Peyer's patch (tissue), 4 donors: ENCODE results near the gene EDN2. TPM values are rescaled to one million over a fixed set of nuclear protein-coding genes. Genes with fewer than 3 reads are reported as not detected.
A peak's percentile ranks its signal among the peaks of the same experiment; 100 is the strongest.

ENCODE experiments used
- DNase-seq, 3 donors: peaks; one replicate each; pipeline ENCODE4 v3.0.0-alpha.2; 2017 to 2019
- H3K27ac ChIP-seq, 4 donors: fragments of 200-600 bp; sonication (generic); one replicate each; pipeline ENCODE4 v1.5.1; 2016 to 2019
- H3K27me3 ChIP-seq, 2 donors: fragments of 200-600 bp; sonication (generic); one replicate each; pipeline ENCODE4 v1.5.1; 2019
- H3K36me3 ChIP-seq, 3 donors: fragments of 200-600 bp; sonication (generic); one replicate each; pipeline ENCODE4 v1.5.1; 2016 to 2019
- H3K4me1 ChIP-seq, 4 donors: fragments of 200-600 bp; sonication (generic); one replicate each; pipeline ENCODE4 v1.5.1; 2016 to 2019
- H3K4me3 ChIP-seq, 4 donors: fragments of 200-600 bp; sonication (generic); 1 replicate in 3 of 4; 2 replicates in 1 of 4; pipeline ENCODE4 v1.5.1; 2016 to 2019; ENCODE audit warnings: mild to moderate bottlenecking in 1 of 4
- H3K9me3 ChIP-seq, 4 donors: fragments of 200-600 bp; sonication (generic); one replicate each; pipeline ENCODE4 v1.5.1; 2016 to 2019; ENCODE audit warnings: mild to moderate bottlenecking in 1 of 4
- POLR2A ChIP-seq, 2 donors: fragments of 450-650 bp; IDR thresholded peaks; one replicate each; pipeline ENCODE4 v1.5.1; 2017; ENCODE audit warnings: antibody characterized with exemption in 2 of 2, mild to moderate bottlenecking in 2 of 2, moderate library complexity in 2 of 2
- total RNA-seq, 4 donors: library from RNA; depleted of rRNA; stranded (reverse); fragments of >200 nt; gene quantifications; one replicate each; pipeline ENCODE4 v1.1.0, GENCODE V29; 2016
- TF ChIP-seq, protein P1 (sequence below), 6 experiments: fragments of 450-650 bp in 4 of 6; fragments of 200-600 bp in 2 of 6; sonication (generic) in 1 of 6; IDR thresholded peaks; one replicate each; pipeline ENCODE4 v1.5.1; 2017 to 2019; ENCODE audit warnings: antibody characterized with exemption in 6 of 6, mild to moderate bottlenecking in 3 of 6, moderate library complexity in 1 of 6

EDN2 gene
- total RNA-seq, result 10 to 100 TPM in 3 of 4 donors, not detected in 1; 43.2 to 75.0 (median 49.1) TPM

DNA sequence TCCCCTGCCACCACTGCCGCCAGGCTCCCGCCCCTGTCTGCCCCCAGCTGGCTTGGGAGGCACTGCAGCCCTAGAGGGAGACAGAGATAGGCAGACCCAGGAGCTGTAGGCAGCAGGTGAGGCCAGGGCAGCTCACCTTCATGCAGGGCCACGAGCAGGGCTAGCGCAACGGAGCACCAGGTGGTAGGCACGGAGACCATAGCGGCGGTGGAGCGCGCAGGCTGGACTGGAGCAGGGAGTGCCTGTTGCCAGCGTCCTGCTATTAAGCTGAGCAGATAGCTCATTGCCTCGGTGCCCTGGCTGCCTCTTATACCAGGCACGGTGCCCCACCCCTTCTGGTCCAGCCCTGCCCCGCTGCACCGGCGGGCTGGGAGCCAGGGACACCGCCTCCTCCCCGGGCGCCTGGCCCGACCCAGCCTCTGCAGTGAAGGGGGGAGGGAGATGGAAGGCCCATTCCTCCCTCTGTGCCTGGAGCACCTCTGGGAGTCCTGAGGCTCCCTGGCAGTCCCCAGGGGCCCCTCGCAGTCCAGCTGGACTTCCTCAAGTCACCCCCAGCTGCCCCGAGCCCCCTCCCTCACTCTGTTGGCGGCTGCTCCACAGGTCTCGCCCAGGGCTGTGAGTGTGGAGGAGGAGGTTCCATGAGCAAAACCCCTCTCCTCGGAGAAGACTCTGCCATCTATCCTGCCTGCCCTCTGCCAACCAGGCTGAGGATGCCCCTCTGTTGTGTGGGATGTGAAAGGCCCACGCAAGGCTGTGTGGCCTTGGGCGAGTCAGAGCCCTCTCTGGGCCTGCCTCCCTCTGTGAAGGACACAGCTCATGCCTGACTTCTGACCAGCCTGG, at the start of gene EDN2:
TSS of gene EDN2 (minus strand) at position 282 of the 840 bp plus-strand sequence. CDS start at position 200, 82 bp downstream.
- H3K4me1 ChIP-seq, result peaks cover 0 to 49% (median 0%) of the 10 kb centered on the region in 4 donors
- no peaks in the 10 kb centered on the region for H3K9me3 ChIP-seq
- H3K27me3 ChIP-seq, result no peaks in the 10 kb centered on the region
- peak in 2 of 3 donors; percentile 86 to 92 for DNase-seq
- TF ChIP-seq, protein P1, sequence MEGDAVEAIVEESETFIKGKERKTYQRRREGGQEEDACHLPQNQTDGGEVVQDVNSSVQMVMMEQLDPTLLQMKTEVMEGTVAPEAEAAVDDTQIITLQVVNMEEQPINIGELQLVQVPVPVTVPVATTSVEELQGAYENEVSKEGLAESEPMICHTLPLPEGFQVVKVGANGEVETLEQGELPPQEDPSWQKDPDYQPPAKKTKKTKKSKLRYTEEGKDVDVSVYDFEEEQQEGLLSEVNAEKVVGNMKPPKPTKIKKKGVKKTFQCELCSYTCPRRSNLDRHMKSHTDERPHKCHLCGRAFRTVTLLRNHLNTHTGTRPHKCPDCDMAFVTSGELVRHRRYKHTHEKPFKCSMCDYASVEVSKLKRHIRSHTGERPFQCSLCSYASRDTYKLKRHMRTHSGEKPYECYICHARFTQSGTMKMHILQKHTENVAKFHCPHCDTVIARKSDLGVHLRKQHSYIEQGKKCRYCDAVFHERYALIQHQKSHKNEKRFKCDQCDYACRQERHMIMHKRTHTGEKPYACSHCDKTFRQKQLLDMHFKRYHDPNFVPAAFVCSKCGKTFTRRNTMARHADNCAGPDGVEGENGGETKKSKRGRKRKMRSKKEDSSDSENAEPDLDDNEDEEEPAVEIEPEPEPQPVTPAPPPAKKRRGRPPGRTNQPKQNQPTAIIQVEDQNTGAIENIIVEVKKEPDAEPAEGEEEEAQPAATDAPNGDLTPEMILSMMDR (IDR thresholded peaks at IDR 0.05), result peak in 4 of 6 experiments; percentile 18 to 83 (median 76)
- peak; percentile 99 for TF ChIP-seq POLR2A (IDR thresholded peaks at IDR 0.05)
- H3K36me3 ChIP-seq, result no peaks in the 10 kb centered on the region
- peak within 1 kb of the TSS in 3 of 4 donors; percentile 59 to 90 (median 79) for H3K27ac ChIP-seq
- peak within 1 kb of the TSS in 3 of 4 donors; percentile 26 to 56 (median 53) for H3K4me3 ChIP-seq

DNA sequence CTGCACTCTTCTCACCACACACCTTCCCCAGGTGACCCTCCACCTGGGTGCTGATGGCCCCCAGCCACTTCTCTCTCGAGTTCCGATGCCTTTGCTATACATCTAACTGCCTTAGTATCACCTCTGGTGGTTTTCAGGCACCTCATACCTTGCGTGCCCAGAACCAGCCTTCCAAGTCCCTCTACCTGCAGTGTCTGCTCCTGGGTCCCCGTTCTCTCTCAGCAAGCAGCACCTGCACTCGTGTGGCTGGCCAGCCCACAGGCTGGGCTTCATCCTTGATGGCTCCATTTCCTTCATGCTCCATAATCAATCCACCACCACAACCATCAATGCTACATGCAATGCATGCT, 49.2 kb upstream of the EDN2 start:
- Histone ChIP-seq H3K9me3 (no peaks in the 10 kb centered on the region), H3K36me3 (no peaks in the 10 kb centered on the region), H3K27ac (no peak overlapping the region), H3K27me3 (no peaks in the 10 kb centered on the region), H3K4me3 (no peak overlapping the region), H3K4me1 (peaks cover 0 to 18% (median 0%) of the 10 kb centered on the region in 4 donors)
- no peak for DNase-seq
- TF ChIP-seq POLR2A (IDR thresholded peaks at IDR 0.05), result no peak
- TF ChIP-seq, protein P1 (IDR thresholded peaks at IDR 0.05), result no peak

DNA sequence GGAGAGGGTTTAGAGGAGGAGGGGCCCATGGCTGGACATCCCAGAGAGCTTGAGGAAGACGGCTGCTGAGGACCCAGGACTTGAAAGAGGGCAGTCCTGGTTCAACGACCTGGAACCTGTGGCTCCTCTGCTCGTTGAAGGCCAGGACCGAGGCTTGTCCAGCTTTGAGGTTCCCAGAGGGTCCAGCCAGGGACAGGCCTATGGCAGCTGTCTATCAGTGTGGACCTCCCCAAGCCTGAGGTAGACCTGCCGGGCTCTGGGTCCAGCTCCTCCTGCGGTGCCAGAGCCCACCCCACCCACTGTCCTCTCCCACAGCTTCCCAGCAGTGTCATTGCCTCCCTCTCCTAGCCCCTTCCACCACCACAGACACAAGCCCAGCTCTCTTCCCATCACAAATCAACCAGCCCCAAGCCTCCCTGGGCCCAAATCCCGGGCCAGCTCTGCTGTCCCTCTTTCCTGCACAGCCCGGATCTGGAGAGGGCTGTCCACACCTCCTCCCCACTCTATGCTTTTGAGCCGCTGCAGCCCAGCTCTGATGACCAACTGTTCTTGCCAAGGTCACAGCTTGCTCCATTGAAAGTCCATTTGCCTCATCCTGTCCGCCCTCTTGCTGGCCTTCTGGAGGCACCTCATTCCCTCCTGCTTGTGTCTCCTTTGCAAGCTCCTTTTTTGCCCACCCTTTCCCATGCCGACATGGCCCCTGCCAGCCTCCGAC, 48.7 kb upstream of the EDN2 start:
- Histone ChIP-seq H3K27ac (no peak overlapping the region), H3K4me3 (no peak overlapping the region), H3K9me3 (no peaks in the 10 kb centered on the region), H3K4me1 (peaks cover 0 to 12% (median 0%) of the 10 kb centered on the region in 4 donors), H3K36me3 (no peaks in the 10 kb centered on the region), H3K27me3 (no peaks in the 10 kb centered on the region)
- DNase-seq, result peak in 1 of 3 donors; percentile 37
- TF ChIP-seq, protein P1 (IDR thresholded peaks at IDR 0.05), result no peak
- no peak for TF ChIP-seq POLR2A (IDR thresholded peaks at IDR 0.05)

DNA sequence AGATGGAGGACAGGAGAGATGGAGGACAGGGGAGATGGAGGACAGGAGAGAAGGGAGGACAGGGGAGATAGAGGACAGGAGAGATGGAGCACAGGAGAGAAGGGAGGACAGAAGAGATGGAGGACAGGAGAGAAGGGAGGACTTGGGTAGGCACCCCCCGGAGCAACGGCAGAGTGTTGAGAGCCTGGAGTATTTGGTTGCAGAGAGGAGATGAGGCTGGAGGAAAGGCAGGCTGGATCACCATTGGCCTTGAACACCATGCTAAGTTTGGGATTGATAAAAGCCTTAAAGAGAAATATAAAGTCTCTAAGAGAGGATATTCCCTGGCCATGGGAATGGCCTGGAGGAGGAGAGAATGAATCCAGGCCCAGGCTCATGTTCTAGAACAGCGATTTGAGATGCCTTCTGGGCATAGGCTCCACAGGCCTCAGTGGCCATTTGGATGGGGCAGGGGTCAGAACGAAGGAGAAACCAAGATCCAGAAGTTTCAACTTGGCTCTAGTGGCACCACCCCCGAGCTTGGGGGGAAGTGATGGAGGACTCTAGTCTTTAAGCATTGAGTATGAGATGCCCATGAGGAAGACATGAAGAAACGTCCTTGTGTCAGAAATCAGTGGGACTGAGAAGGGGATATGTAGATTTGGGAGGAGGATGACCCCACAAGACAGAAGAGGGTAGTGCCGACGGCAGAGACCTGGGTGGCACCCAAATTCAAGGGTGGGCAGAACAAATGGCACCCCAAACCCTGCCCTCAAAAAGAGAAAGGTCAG, 47.9 kb upstream of the EDN2 start:
- no peak overlapping the region for H3K27ac ChIP-seq
- no peak overlapping the region for H3K4me3 ChIP-seq
- H3K36me3 ChIP-seq, result no peaks in the 10 kb centered on the region
- H3K27me3 ChIP-seq, result no peaks in the 10 kb centered on the region
- DNase-seq, result peak in 1 of 3 donors; percentile 19
- no peaks in the 10 kb centered on the region for H3K9me3 ChIP-seq
- TF ChIP-seq POLR2A (IDR thresholded peaks at IDR 0.05), result no peak
- TF ChIP-seq, protein P1 (IDR thresholded peaks at IDR 0.05), result no peak
- peaks cover 0 to 5% (median 0%) of the 10 kb centered on the region in 4 donors for H3K4me1 ChIP-seq

DNA sequence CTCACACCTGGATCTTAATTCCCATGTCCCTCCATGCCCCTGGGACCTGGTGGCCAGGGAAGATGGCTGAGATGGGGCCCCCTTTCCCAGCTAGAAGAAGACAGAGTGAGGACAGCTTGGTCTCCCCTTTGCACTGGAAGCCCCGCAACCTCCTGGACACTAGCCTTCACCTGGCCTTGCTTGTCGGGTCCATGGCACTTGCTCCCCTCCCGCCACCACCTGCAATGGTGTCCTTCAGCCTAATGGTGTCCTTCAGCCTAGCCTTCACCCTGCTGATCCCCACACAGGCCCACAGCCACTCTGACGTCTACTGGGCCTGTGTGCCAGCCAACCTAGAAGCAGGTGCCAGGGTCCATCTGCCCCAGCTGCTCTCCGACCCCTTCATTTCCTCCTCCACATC, 45.9 kb upstream of the EDN2 start:
- Histone ChIP-seq H3K4me3 (no peak overlapping the region), H3K4me1 (no peaks in the 10 kb centered on the region), H3K9me3 (no peaks in the 10 kb centered on the region), H3K27ac (no peak overlapping the region), H3K36me3 (no peaks in the 10 kb centered on the region), H3K27me3 (no peaks in the 10 kb centered on the region)
- DNase-seq, result peak in 1 of 3 donors; percentile 15
- no peak for TF ChIP-seq POLR2A (IDR thresholded peaks at IDR 0.05)
- TF ChIP-seq, protein P1 (IDR thresholded peaks at IDR 0.05), result no peak
